GM19372 (cell line): ENCODE measurements around the gene MINDY3.
"Not testable (repeated sequence)": the region's sequence is repeated elsewhere in the genome, so short reads cannot be mapped to it uniquely, and the experiment has no call there.

Experiments
- ATAC-seq: cut with Tn5 transposase; IDR thresholded peaks from one replicate; pipeline ENCODE4 v1.9.1; 2021; ENCODE audit warnings: mild to moderate bottlenecking, low read depth, moderate library complexity; ENCODE audit not compliant: unreplicated experiment

Gene MINDY3

GRCh38 chr10:15859906-15860691, at the start of gene MINDY3:
Gene MINDY3 (minus strand): TSS chr10:15860507. CDS start chr10:15860299, 208 bp downstream.
- ATAC-seq, result peak; percentile 90

DNA sequence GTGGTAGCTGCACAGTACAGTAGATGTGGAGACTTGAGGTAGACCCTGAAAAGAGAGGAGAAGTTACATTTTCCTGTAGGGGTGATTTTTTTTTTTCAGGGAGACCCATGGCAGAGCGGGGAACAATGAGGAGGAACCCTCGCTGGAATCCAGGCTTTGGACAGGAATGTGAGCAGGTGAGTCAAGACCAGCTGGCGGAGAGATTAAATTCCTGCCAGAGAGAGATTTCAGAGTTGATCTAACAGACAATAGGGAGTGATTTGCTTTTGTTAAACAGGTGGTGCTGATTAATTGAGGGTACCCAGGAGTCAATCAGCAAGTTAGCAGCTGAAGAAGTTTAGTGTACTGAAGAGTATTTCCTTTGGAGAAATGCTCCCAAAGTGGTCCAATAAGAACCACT, 41.6 kb upstream of the MINDY3 start:
- no peak for ATAC-seq

DNA sequence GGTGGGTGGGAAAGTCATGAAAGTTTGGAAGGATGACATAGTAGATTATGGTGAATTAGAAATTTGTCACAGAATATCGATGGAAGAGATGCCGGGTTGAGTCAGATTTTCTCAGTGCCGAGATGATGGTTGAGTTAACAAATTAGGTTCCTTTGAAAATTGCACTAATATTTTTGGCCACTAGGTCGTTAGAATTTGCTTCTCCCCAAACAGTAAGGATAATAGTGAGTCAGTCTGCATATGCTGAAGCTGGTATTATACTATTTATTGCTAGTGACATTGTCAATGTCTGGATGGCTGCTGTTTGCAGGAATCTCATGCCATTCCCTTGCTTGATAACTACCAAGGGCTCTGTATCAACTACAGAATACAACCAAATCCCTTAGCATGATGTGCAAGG, 37.7 kb upstream of the MINDY3 start:
- no peak for ATAC-seq

DNA sequence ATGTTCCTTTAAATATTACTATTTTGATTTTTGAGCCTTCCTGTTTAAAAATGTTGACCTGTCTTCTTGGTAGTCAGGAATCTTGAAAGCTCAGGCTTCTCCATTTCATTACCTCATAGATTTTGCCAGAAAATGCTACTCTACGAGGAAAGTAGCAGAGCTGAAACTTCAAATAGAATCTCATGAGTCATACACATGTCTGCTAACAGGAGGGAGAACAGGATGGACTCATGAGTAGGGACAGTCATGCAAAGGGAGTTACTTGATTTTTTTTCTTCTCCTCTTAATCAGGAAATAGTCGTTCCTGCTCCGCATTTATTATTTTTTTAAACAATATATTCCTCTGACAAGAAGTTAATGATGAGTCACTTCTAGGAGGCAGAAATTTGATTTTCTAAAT, 37.0 kb upstream of the MINDY3 start:
- ATAC-seq, result no peak

GRCh38 chr10:15896654-15897053, 36.3 kb upstream of the MINDY3 start:
- ATAC-seq, result no peak

DNA sequence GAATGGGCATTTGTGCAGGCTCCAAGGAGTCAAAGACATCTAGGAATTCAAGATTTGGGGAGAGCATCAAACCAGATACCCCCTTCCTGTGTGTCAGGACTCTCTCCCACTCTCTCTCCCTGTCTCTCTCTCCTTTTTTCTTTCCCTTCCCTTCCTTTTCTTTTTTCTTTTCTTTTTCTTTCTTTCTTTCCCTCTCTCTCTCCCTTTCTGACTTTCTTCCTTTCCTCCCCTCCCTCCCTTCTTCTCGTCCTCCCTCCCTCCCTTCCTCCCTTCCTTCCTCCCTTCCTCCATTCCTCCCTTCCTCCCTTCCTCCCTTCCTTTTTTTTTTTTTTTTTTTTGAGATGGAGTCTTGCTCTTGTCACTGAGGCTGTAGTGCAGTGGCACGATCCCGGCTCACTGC, 24.1 kb upstream of the MINDY3 start:
- ATAC-seq, result no peak

DNA sequence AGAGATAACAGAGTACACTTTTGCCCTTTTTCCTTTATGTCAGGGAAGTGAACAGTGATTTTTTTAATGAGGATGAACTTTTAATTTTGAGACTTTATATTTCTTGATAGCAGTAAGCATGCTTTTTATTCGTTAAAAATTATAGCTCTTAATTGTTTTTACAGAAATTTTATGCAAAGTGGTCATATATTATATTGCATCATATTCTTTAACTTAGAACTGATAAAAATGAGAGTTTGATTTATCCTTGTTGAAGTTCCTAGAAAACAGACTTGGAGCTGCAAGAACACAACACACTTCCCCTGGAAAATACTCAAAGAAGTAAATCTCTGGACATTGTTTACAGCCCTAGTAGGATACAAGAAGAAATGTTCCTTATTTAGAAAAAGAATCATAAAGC, 21.2 kb upstream of the MINDY3 start:
- ATAC-seq, result no peak

DNA sequence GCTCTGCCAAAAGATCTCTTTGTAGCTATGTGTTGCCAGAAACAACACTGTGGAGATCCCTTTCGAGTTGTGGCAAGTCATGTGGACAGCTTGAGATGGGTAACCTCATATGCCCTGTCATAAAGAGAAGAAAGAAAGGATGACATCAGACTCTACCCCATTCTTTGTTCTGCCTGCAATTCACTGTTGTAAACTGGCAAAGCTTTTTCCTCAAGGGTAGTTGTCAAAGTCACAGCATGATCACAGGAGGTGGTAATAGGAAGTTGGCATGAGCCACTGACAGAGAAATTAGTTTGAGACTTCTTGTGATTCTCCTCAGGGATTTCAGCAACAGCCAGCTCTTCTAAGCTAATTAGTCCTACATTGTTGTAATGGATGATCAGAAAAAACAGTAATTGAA, 19.4 kb upstream of the MINDY3 start:
- ATAC-seq, result no peak

DNA sequence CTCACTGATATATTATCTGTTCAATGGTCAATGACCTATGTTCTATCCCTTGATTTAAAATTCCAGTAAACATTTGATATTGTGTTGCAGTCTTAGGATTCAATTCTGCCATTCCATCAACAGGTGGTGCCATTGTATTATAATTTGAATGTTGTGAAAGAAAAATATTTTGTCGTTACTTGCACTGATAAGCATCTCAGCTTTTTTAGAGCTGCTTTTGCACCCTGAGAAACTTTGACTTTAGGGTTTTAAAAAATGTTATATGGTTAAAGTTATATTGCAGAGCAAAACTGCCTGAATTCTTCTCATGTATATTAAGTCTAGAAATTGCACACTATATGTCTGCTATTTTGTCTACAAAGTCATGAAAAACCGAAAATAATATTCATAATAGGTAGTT, 18.8 kb upstream of the MINDY3 start:
- no peak for ATAC-seq

DNA sequence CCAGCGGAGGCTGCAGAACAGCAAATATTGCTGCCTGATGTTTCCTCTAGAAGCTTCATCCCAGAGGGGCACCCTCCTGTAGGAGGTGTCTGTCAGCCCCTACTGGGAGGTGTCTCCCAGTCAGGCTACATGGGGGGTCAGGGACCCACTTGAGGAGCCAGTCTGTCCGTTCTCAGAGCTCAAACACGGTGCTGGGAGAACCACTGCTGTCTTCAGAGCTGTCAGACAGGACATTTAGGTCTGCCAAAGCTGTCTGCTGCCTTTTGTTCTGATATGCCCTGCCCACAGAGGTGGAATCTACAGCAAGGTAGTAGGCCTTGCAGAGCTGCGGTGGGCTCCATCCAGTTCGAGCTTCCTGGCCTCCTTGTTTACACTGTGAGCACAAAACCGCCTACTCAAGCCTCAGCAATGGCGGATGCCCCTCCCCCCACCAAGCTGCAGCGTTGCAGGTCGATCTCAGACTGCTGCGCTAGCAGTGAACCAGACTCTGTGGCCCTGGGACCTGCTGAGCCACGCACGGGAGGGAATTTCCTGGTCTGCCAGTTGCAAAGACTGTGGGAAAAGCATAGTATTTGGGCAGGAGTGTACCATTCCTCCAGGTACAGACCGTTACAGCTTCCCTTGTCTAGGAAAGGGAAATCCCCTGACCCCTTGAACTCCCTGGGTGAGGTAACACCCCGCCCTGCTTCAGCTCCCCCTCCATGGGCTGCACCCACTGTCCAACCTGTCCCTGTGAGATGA, 17.7 kb upstream of the MINDY3 start:
- ATAC-seq, result no peak

- not testable (repeated sequence) for ATAC-seq
Observed at GRCh38 chr10:15876274-15876673, 16.0 kb upstream of the MINDY3 start.

- not testable (repeated sequence) for ATAC-seq
Observed at GRCh38 chr10:15872645-15873044, 12.3 kb upstream of the MINDY3 start.

GRCh38 chr10:15871823-15872222, 11.5 kb upstream of the MINDY3 start:
- no peak for ATAC-seq

DNA sequence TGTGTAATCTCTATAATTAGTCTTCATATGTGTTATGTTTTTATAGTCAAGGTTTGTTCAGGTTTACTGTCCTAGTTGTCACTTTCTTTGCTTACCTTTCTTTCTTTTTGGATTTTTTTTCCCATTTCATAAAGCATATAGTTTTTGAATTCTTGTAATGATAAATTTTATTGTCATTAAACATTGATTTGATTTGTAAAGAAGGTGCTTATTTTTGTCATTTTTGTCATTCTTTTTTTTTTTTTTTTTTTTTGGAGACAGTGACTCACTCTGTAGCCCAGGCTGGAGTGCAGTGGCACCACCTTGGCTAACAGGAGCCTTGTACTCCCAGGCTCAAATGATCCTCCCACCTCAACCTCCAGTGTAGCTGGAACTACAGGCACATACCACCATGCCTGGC, 9.6 kb upstream of the MINDY3 start:
- ATAC-seq, result no peak

- no peak for ATAC-seq
Observed at GRCh38 chr10:15868006-15868405, 7.7 kb upstream of the MINDY3 start.

DNA sequence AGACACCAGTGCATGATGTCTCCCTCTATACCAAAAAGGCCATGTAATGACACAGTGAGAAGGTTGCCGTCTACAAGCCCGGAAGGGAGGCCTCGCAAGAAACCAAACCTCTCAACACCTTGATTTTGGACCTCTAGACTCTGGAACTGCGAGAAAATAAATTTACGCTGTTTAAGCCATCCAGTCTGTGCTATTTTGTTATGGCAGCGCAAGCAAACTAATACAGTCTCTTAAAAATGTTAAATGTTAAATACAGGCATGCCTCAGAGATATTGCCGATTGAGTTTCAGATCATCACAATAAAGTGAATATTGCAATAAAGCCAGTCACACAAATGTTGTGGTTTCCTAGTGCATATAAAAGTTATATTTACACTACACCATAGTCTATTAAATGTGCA, 5.0 kb upstream of the MINDY3 start:
- no peak for ATAC-seq

- ATAC-seq, result no peak
Observed at GRCh38 chr10:15864419-15864818, 4.1 kb upstream of the MINDY3 start.

DNA sequence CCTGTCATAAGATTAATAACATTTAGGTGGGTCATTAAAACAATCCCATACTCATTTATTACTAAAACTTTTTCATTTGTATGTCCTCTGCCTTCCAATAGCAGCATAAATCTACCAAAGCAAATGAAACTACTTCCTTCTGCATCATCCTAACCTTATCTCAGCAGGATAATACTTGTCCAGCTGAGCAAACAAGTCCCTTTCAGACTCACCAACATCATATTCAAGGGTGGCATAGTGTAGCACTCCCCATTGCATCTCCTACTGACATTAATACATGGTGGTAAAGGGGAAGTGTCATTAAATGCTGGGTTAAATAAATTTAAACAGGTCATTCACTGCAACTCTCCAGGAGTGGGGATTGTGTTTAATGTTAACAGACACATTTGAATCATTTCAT, 3.4 kb upstream of the MINDY3 start:
- ATAC-seq, result no peak

- ATAC-seq, result no peak
Observed at GRCh38 chr10:15863323-15863722, 3.0 kb upstream of the MINDY3 start.

DNA sequence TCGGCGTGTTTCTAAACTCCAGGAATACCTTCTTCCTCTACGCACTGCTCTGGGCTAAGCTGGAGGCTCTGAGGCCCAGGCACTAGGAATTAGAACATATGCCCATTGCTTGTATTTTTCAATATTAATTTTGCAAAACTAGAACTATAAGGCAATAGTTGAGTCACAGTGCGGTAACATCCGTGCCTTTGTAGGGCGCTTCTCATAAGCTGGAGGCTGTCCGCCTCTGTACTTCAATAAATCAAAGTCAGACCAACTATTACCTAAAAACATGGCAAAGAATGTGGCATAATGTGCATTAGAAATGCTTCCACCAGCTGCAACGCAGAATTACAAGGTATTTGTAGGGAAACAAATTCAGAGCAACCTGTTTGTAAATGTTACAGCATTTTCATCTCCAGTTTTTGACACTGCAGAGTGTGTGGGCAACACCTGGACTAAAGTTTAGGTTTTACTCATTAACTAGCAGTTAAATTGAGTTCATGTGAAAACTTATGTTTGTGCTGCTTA, 440 bp upstream of the MINDY3 start:
- no peak for ATAC-seq

DNA sequence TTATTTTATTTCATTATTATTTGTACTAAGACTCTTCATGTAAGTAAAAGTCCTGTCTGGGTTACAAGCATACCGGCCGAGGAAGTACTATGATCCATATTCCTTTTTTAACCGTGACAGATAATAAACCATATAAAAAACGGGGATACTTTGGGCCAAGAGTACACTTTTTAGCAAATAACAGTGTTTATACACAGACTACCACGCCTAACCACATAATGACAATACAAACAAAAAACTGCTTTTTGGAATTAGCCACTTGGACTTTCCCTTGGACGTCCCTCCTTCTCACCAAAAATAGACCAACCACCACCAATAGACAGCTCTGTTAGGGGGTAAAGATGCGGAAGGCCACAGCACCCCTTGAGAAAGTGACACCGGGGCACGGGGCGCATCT, 800 bp downstream of the MINDY3 start:
- peak; percentile 58 for ATAC-seq

DNA sequence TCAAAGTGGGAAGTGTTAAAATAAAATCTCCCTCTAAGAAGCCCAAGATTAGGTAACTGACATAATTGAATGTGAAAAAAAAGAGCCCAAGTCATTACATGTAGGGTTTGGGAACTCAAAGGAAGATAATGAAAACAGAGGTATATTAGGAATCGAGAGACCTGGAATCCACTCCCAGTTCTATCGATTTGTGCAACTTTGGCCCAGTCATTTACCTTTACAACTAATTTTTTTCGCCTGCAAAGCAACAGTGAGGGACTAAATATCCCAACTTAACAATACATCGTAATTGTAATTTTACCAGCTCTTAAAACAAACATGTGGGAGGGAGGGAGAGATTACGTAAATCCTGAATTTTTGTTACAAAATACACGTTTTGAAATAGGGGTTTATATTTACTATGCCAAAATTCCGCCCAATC, 1.4 kb downstream of the MINDY3 start:
- no peak for ATAC-seq
